ENCODE data around the gene NEAT1. TPM values are rescaled to one million over a fixed set of nuclear protein-coding genes. Genes with fewer than 3 reads are reported as not detected.
A peak's percentile ranks its signal among the peaks of the same experiment; 100 is the strongest.

The NEAT1 gene
- total RNA-seq, 6 donors from 2014 or later, result 245 to 3,084 (median 1,019) TPM

- ATAC-seq (ENCODE audit: low FRiP score in 2 of 2), result no peak
- 97% methylated on average over 3 of the region's 3 CpGs for WGBS, 2 donors
- Histone ChIP-seq H3K9me3 (no peaks in the 10 kb centered on the region), H3K4me1 (peaks cover 51 to 59% (median 54%) of the 10 kb centered on the region in 4 donors), H3K27ac (peak overlapping the region in 1 of 4 donors; percentile 97), H3K4me3 (no peak overlapping the region), H3K36me3 (no peaks in the 10 kb centered on the region), H3K27me3 (no peaks in the 10 kb centered on the region)
- TF ChIP-seq, protein P1, sequence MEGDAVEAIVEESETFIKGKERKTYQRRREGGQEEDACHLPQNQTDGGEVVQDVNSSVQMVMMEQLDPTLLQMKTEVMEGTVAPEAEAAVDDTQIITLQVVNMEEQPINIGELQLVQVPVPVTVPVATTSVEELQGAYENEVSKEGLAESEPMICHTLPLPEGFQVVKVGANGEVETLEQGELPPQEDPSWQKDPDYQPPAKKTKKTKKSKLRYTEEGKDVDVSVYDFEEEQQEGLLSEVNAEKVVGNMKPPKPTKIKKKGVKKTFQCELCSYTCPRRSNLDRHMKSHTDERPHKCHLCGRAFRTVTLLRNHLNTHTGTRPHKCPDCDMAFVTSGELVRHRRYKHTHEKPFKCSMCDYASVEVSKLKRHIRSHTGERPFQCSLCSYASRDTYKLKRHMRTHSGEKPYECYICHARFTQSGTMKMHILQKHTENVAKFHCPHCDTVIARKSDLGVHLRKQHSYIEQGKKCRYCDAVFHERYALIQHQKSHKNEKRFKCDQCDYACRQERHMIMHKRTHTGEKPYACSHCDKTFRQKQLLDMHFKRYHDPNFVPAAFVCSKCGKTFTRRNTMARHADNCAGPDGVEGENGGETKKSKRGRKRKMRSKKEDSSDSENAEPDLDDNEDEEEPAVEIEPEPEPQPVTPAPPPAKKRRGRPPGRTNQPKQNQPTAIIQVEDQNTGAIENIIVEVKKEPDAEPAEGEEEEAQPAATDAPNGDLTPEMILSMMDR (IDR thresholded peaks at IDR 0.05), result no peak
- TF ChIP-seq POLR2A (IDR thresholded peaks at IDR 0.05), result no peak
- TF ChIP-seq EP300 (IDR thresholded peaks at IDR 0.05), result no peak
- no peak for TF ChIP-seq POLR2AphosphoS5 (IDR thresholded peaks at IDR 0.05)
- no peak for DNase-seq
Measured at GRCh38 chr11:65474864-65475263, 52.3 kb downstream of the NEAT1 start.

DNA sequence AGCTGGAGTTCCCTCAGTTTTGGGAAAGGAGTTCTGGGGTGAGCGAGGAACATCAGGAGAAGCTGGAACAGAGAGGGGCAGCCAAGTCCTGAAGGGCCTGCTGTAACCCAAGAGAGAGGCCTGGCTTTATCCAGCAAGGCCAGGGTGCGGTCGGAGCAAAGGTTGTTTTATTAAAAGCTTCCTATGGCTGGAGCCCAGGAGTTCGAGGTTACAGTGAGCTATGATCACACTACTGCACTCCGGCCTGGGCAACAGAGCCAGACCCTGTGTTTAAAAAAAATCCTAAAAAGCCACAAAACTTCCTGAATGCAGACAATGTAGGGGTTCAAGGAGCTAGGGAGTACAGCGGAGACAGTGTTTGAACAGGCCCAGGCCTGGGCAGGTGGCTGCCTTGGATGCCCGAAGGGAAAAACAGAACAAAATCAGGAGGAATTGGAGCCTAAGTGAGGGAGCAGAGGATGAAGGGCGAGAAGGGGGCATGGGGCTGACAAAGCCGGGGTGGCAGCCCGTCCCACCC lies 54.1 kb downstream of the NEAT1 start:
- Histone ChIP-seq H3K4me3 (peak overlapping the region; percentile 52 to 69 (median 64)), H3K36me3 (no peaks in the 10 kb centered on the region), H3K27ac (peak overlapping the region; percentile 97 to 100 (median 97)), H3K9me3 (no peaks in the 10 kb centered on the region), H3K27me3 (no peaks in the 10 kb centered on the region), H3K4me1 (peaks cover 54 to 59% (median 54%) of the 10 kb centered on the region in 4 donors)
- no peak for ATAC-seq (ENCODE audit: low FRiP score in 2 of 2)
- TF ChIP-seq EP300 (IDR thresholded peaks at IDR 0.05) (no peak), POLR2A (IDR thresholded peaks at IDR 0.05) (no peak), POLR2AphosphoS5 (IDR thresholded peaks at IDR 0.05) (no peak)
- TF ChIP-seq, protein P1 (IDR thresholded peaks at IDR 0.05), result no peak
- DNase-seq, result no peak
- WGBS, 2 donors, result 11 to 15% methylated on average over 10 of the region's 10 CpGs

- WGBS, 2 donors, result 0 to 1% methylated on average over 29 to 48 of the region's 60 CpGs
- peak; percentile 99 for DNase-seq
- peak; percentile 95 for ATAC-seq (ENCODE audit: low FRiP score in 2 of 2)
- Histone ChIP-seq H3K4me3 (peak overlapping the region; percentile 52 to 69 (median 64)), H3K36me3 (no peaks in the 10 kb centered on the region), H3K4me1 (peaks cover 47 to 54% (median 50%) of the 10 kb centered on the region in 4 donors), H3K27ac (peak overlapping the region; percentile 97 to 100 (median 97)), H3K9me3 (no peaks in the 10 kb centered on the region), H3K27me3 (no peaks in the 10 kb centered on the region)
- TF ChIP-seq POLR2A (IDR thresholded peaks at IDR 0.05) (peak; percentile 73 to 99 (median 95)), EP300 (IDR thresholded peaks at IDR 0.05) (peak in 2 of 4 donors; percentile 69 to 96), POLR2AphosphoS5 (IDR thresholded peaks at IDR 0.05) (peak; percentile 98 to 99)
- TF ChIP-seq, protein P1 (IDR thresholded peaks at IDR 0.05), result peak in 2 of 6 experiments; percentile 12 to 26
Measured at GRCh38 chr11:65477149-65477965, 54.8 kb downstream of the NEAT1 start.

DNA sequence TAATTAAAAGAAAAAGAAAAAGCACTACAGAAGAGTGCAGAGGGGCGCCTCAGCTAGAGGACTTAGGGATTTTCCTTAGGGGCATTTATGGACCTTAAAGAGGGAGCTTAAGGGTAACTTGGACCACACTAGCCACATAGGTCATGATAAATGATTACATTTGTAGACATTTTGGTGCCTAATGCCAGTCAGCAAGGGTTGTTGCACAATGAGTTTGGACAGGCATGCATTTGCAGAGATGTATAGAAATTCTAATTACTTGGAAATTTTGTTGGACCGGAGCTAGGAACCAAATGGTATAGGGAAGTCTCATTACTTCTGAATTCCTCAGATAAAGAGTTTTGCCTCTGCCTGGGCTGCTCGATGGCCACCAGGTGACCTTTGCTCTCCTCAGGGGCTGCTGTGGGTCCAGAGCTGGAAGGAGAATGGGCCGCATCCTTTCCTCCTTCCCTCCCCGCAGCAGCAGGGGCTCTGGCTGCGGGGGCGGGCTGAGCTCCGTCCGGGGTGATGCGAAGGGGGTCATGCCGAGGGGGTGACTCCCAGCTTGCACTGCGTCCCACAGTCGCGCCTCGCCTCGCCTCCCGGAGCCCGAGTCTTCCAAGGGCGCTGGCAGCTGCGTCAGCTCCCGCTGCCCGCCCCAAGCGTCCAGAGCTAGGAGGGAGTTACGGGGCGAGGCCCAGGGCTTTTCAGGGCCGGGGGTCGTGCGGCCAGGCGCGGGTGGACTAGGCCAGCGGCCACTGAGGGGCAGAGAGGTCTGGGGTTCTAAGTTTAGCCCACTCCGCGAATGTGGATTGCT lies 56.0 kb downstream of the NEAT1 start:
- TF ChIP-seq EP300 (IDR thresholded peaks at IDR 0.05) (no peak), POLR2AphosphoS5 (IDR thresholded peaks at IDR 0.05) (peak; percentile 16 to 65), POLR2A (IDR thresholded peaks at IDR 0.05) (peak in 1 of 4 donors; percentile 34)
- TF ChIP-seq, protein P1 (IDR thresholded peaks at IDR 0.05), result no peak
- WGBS, 2 donors, result 70 to 76% methylated on average over 5 to 30 of the region's 33 CpGs
- Histone ChIP-seq H3K4me3 (peak overlapping the region in 3 of 4 donors; percentile 52 to 69 (median 63)), H3K9me3 (no peaks in the 10 kb centered on the region), H3K27ac (peak overlapping the region; percentile 97 to 100 (median 97)), H3K36me3 (no peaks in the 10 kb centered on the region), H3K4me1 (peaks cover 38 to 45% (median 41%) of the 10 kb centered on the region in 4 donors), H3K27me3 (no peaks in the 10 kb centered on the region)
- ATAC-seq (ENCODE audit: low FRiP score in 2 of 2) (peak; percentile 27 to 37), DNase-seq (peak in 1 of 2 donors; percentile 89)
